Mesothelial cell of epicardium (in vitro differentiated cells): ENCODE data around the gene RRAD. TPM values are rescaled to one million over a fixed set of nuclear protein-coding genes. Genes with fewer than 3 reads are reported as not detected.

Experiments
- DNase-seq, 2 experiments: peaks; one replicate each; pipeline ENCODE4 v3.0.0; 2021; ENCODE audit warnings: low spot score in 2 of 2; ENCODE audit not compliant: unreplicated experiment in 2 of 2
- H3K27ac Mint-ChIP-seq: 2 replicates; pipeline ENCODE4 v1.8.0; 2021; ENCODE audit warnings: mixed read lengths
- H3K27me3 Mint-ChIP-seq: 2 replicates; pipeline ENCODE4 v1.8.0; 2021; ENCODE audit warnings: low read depth, mixed read lengths
- H3K36me3 Mint-ChIP-seq: 2 replicates; pipeline ENCODE4 v1.8.0; 2021; ENCODE audit warnings: mixed read lengths
- H3K4me1 Mint-ChIP-seq: 2 replicates; pipeline ENCODE4 v1.8.0; 2021; ENCODE audit warnings: mixed read lengths
- H3K4me3 Mint-ChIP-seq: 2 replicates; pipeline ENCODE4 v1.8.0; 2021; ENCODE audit warnings: mild to moderate bottlenecking, moderate library complexity, mixed read lengths
- H3K9me3 Mint-ChIP-seq: 2 replicates; pipeline ENCODE4 v1.8.0; 2021; ENCODE audit warnings: mixed read lengths
- total RNA-seq: library from RNA; stranded (reverse); gene quantifications from 3 replicates; pipeline ENCODE4 v1.2.1, GENCODE V29; 2021
- TF ChIP-seq, protein P1 (sequence below): fragments of 200-600 bp; sonication (generic); IDR thresholded peaks from one replicate; pipeline ENCODE4 v1.5.0; 2021; ENCODE audit warnings: antibody characterized with exemption; ENCODE audit not compliant: unreplicated experiment

Gene RRAD
- total RNA-seq, 1 donor from 2014 or later: 2.7 TPM

GRCh38 chr16:66904846-66905632, 20.3 kb downstream of the RRAD start:
- DNase-seq: no peak
- Mint-ChIP-seq H3K27me3 (peaks cover 12% of the 10 kb centered on the region), H3K9me3 (no peaks in the 10 kb centered on the region), H3K4me3 (no peak overlapping the region), H3K27ac (peak overlapping the region; percentile 89), H3K4me1 (peaks cover 43% of the 10 kb centered on the region), H3K36me3 (no peaks in the 10 kb centered on the region)
- TF ChIP-seq, protein P1, sequence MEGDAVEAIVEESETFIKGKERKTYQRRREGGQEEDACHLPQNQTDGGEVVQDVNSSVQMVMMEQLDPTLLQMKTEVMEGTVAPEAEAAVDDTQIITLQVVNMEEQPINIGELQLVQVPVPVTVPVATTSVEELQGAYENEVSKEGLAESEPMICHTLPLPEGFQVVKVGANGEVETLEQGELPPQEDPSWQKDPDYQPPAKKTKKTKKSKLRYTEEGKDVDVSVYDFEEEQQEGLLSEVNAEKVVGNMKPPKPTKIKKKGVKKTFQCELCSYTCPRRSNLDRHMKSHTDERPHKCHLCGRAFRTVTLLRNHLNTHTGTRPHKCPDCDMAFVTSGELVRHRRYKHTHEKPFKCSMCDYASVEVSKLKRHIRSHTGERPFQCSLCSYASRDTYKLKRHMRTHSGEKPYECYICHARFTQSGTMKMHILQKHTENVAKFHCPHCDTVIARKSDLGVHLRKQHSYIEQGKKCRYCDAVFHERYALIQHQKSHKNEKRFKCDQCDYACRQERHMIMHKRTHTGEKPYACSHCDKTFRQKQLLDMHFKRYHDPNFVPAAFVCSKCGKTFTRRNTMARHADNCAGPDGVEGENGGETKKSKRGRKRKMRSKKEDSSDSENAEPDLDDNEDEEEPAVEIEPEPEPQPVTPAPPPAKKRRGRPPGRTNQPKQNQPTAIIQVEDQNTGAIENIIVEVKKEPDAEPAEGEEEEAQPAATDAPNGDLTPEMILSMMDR: no peak

- TF ChIP-seq, protein P1: no peak
- Mint-ChIP-seq H3K27me3 (peaks cover 8% of the 10 kb centered on the region), H3K27ac (peak overlapping the region; percentile 89), H3K4me3 (no peak overlapping the region), H3K9me3 (no peaks in the 10 kb centered on the region), H3K36me3 (no peaks in the 10 kb centered on the region), H3K4me1 (peaks cover 49% of the 10 kb centered on the region)
- DNase-seq: no peak
Observed at GRCh38 chr16:66904428-66904845, 20.9 kb downstream of the RRAD start.

- DNase-seq: no peak
- H3K27me3 Mint-ChIP-seq: peaks cover 8% of the 10 kb centered on the region
- no peak overlapping the region for H3K4me3 Mint-ChIP-seq
- peak overlapping the region; percentile 43 for H3K27ac Mint-ChIP-seq
- H3K9me3 Mint-ChIP-seq: no peaks in the 10 kb centered on the region
- TF ChIP-seq, protein P1: no peak
- H3K4me1 Mint-ChIP-seq: peaks cover 53% of the 10 kb centered on the region
- H3K36me3 Mint-ChIP-seq: no peaks in the 10 kb centered on the region
Observed at GRCh38 chr16:66903544-66904427, 21.5 kb downstream of the RRAD start.

- peaks cover 53% of the 10 kb centered on the region for H3K4me1 Mint-ChIP-seq
- no peaks in the 10 kb centered on the region for H3K36me3 Mint-ChIP-seq
- peaks cover 2% of the 10 kb centered on the region for H3K27me3 Mint-ChIP-seq
- TF ChIP-seq, protein P1: no peak
- no peak overlapping the region for H3K27ac Mint-ChIP-seq
- no peaks in the 10 kb centered on the region for H3K9me3 Mint-ChIP-seq
- H3K4me3 Mint-ChIP-seq: no peak overlapping the region
- DNase-seq: no peak
Observed at GRCh38 chr16:66902648-66903543, 22.4 kb downstream of the RRAD start.

- no peak for DNase-seq
- Mint-ChIP-seq H3K9me3 (no peaks in the 10 kb centered on the region), H3K27me3 (no peaks in the 10 kb centered on the region), H3K36me3 (no peaks in the 10 kb centered on the region), H3K4me3 (no peak overlapping the region), H3K4me1 (peaks cover 52% of the 10 kb centered on the region), H3K27ac (no peak overlapping the region)
- TF ChIP-seq, protein P1: no peak
Observed at GRCh38 chr16:66901626-66902025, 23.7 kb downstream of the RRAD start.
